Hematopoietic multipotent progenitor cell treated with erythropoietin and hydrocortisone succinate and interleukin-3 and kit ligand, for 6 days (in vitro differentiated cells): ENCODE results near the gene SH2D7.

ENCODE experiments used
- DNase-seq: peaks from one replicate; pipeline ENCODE4 v3.0.0-alpha.2; 2015

Gene SH2D7

DNA sequence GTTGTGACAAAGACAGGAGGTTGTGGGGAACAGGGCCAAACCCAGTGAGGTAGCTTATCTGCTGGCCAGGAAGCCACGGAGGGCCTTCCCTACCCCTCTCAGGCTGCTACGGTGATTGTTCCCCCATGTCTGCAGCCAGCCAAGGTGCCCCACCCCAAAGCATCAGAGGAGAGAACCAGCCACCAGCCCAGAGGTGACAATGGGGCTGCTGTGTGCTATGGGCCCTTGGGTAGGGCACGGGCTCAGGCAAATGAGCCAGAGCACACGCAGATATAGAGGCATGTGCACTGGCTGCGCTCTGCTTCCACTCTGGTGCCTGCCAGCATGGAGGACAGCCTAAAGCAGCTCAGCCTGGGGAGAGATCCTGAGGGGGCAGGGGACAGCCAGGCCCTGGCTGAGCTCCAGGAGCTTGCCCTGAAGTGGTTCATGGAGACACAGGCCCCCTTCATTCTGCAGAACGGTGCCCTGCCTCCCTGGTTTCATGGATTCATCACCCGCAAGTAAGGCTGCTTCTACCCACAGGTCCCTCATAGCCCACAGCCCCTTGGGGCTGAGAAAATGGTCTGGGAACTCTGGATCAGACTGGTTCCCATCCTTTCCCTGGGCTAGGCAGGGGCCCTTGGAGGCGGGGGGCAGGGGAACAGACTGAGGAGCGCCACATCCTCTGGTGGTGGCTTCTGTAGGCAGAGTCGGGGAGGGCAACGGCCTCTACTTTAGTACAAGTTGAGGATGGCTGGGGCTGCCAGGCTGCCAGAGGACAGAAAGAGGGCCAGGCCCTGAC is at the start of gene SH2D7:
TSS of gene SH2D7 (plus strand) at position 301 of the 781 bp plus-strand sequence. CDS start at position 325, 24 bp downstream.
- peak; percentile 69 for DNase-seq

DNA sequence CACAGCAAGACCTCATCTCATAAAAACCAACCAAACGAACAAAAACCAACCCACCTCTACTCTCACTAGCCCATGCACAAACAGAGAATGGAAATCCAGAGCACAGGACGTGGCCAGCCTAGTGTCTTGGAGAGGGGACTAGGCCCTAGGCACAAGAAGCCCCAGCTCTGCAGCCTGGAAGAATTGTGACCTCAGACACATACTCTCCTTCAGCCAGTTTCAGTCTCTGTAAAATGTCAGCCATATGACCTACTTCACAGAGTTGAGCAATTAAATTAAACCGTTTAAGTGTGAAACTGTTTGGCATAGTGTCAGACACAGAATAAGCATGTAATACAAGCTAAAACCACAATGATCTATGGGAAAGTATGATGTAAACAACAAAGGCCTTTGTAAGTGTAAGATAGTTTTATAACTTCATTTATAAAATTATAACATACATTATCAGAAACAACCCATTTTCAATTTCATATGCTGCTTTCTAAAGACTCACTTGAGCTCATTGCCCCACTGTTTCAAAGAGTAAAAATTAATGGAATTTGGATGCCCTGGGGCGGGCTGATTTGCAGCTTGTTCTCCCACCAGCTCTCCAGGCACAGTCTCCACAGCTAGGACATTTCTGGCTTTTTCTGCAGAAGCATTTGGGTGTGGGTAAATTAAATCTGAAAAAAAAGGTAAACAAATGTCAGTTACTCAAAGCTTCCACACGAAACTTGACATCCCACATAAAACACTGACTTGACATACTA is 47.8 kb upstream of the SH2D7 start:
- DNase-seq: peak; percentile 60

GRCh38 chr15:78045189-78045588 is 47.2 kb upstream of the SH2D7 start:
- DNase-seq: no peak

GRCh38 chr15:78046796-78047341 is 45.5 kb upstream of the SH2D7 start:
- DNase-seq: peak; percentile 28

GRCh38 chr15:78047761-78048627 is 44.4 kb upstream of the SH2D7 start:
- DNase-seq: peak; percentile 71

- DNase-seq: no peak
These were observed 43.8 kb upstream of the SH2D7 start for GRCh38 chr15:78048628-78048920.

- DNase-seq: peak; percentile 54
These were observed 42.5 kb upstream of the SH2D7 start for GRCh38 chr15:78049691-78050440.

- DNase-seq: peak; percentile 47
These were observed 41.9 kb upstream of the SH2D7 start for GRCh38 chr15:78050441-78050809.

DNA sequence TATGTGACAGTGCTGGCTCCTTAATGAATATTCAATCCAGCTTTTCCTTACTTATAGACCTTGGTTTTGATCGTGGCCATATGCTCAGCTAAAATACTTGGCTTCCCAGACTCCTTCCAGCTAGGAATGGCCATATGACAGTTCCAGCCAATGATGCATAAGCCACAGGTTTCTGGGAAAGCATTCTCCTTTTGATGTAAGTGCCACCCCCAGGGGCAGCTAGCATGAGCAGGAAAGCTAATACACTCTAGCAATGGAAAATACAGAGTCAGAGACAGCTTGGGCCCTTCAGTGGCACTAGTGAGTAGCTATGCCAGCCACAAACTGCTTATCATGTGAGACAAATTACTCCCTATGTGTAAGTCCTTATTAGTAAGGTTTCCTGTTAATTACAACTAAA is 41.5 kb upstream of the SH2D7 start:
- DNase-seq: peak; percentile 52

- no peak for DNase-seq
These were observed 40.8 kb upstream of the SH2D7 start for GRCh38 chr15:78051596-78051995.

DNA sequence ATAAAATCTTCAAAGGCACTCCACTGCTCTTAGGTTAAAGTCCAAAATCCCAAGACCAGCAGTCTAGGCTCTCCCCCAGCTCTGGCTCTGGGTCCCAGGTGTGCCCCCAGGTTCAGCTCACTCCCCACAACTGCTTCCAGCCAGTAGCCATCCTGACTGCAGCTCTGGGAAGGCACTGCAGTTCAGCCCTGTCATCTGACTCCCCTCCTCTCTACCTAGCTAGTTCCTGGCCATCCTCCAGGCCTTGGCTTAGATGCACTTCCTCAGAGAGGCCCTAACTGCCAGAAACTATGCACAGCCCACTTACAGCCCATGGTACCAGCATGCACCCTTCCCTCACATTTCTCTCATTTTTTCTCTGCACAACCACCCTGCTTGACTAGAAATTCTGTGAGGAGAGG is 40.4 kb upstream of the SH2D7 start:
- peak; percentile 48 for DNase-seq

DNA sequence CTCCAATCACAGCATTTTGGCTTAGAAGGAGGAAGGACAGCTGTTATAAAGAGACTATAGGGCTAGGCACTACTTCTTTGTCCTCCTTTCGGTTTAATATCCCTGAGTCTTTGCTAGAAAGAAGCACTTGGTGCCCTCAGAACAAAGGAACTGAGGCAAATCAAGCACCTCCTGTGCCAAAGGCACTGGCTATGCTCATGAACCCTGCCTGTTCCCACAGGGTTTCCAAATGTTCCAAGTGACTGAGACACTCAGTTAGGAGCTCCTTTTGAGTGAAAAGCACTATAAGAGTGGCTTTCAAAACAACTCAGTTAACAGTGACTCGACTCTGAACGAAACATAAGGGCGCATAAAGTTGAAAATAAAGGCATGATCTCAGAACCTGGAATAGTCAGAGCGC is 39.8 kb upstream of the SH2D7 start:
- no peak for DNase-seq

- no peak for DNase-seq
These were observed 37.8 kb upstream of the SH2D7 start for GRCh38 chr15:78054518-78054917.

DNA sequence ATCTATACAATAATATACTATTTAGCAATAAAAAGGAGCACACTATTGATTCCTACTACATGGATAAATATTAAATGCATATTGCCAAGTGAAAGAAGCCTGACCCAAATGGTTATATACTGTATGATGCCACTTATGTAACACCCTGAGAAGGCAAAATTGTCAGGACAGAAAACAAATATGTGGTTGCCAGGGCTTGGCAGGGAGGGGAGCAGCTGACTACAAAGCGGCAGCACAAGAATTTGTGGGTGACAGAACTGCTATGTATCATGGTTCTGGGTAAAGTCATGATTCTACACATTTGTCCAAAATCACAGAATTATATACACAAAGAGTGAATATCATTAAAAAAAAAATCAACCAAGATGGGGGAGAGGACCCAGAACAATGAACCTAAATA is 37.4 kb upstream of the SH2D7 start:
- DNase-seq: no peak

- no peak for DNase-seq
These were observed 36.2 kb upstream of the SH2D7 start for GRCh38 chr15:78055919-78056713.

GRCh38 chr15:78056714-78057269 is 35.6 kb upstream of the SH2D7 start:
- DNase-seq: peak; percentile 49

- no peak for DNase-seq
These were observed 34.6 kb upstream of the SH2D7 start for GRCh38 chr15:78057803-78058202.

GRCh38 chr15:78058401-78058935 is 33.9 kb upstream of the SH2D7 start:
- DNase-seq: no peak

DNA sequence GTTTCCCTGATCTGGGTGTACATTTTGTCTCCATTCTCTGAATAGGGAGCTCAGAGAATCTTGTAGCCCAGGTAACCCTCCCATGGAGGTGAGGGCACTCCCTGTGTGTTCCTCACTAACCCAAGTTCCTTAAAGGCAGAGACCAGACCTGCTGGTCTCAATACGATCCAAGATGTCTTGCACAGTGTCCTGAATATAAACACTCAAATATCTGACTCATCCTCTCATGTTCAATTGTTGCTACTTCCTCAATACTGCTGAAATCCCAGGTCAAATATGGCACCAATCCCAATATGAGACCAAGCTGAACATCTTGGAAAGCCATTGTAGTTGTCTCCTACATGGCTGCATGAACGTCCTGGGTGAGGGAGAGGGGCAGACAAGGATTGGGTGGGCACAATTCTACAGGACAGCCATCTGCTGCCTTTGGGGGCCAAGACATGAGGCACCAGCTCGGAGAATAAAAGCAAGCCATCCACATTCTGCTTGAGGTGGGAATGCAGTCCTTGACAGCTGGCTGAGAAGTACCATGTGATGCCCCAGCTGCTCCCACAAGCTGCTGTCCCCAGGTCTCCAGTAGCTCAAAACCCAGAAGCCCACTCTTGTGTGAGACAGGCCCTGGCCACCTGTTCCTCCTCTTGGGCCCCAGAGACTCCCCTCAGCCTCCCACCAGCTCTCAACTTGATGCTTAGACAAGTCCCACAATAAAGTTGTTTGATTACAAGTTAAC is 33.1 kb upstream of the SH2D7 start:
- no peak for DNase-seq

- DNase-seq: no peak
These were observed 32.1 kb upstream of the SH2D7 start for GRCh38 chr15:78060232-78060631.
